Thymus (tissue), 11 donors: ENCODE measurements around the gene NTRK3. TPM values are rescaled to one million over a fixed set of nuclear protein-coding genes. Genes with fewer than 3 reads are reported as not detected.

Source experiments
- DNase-seq, 9 donors: peaks; one replicate each; pipeline ENCODE4 v3.0.0-alpha.2; 2013; ENCODE audit warnings: low spot score in 9 of 9, low read depth in 6 of 9, missing footprints in 1 of 9
- H3K27ac ChIP-seq, 2 donors: one replicate each; pipeline ENCODE4 v1.5.1; 2013; ENCODE audit warnings: control low read depth in 1 of 2, low read depth in 1 of 2, low read length in 1 of 2, mild to moderate bottlenecking in 1 of 2, moderate library complexity in 1 of 2
- H3K27me3 ChIP-seq, 2 donors: one replicate each; pipeline ENCODE4 v1.5.1; 2013; ENCODE audit warnings: low read length in 1 of 2; ENCODE audit not compliant: control insufficient read depth in 2 of 2, insufficient read depth in 1 of 2
- H3K36me3 ChIP-seq, 2 donors: one replicate each; pipeline ENCODE4 v1.5.1; 2013; ENCODE audit warnings: low read length in 1 of 2, mild to moderate bottlenecking in 1 of 2, moderate library complexity in 1 of 2; ENCODE audit not compliant: control insufficient read depth in 2 of 2, insufficient read depth in 2 of 2
- H3K4me1 ChIP-seq, 2 donors: one replicate each; pipeline ENCODE4 v1.5.1; 2013; ENCODE audit warnings: low read length in 2 of 2; ENCODE audit not compliant: control insufficient read depth in 2 of 2, insufficient read depth in 2 of 2
- H3K4me3 ChIP-seq, 2 donors: one replicate each; pipeline ENCODE4 v1.5.1; 2013; ENCODE audit warnings: low read length in 2 of 2, control low read depth in 1 of 2, mild to moderate bottlenecking in 1 of 2
- H3K9me3 ChIP-seq, 2 donors: one replicate each; pipeline ENCODE4 v1.5.1; 2013; ENCODE audit warnings: low read length in 1 of 2, mild to moderate bottlenecking in 1 of 2; ENCODE audit not compliant: control insufficient read depth in 2 of 2, insufficient read depth in 1 of 2
- WGBS: extraction: QIAGEN DNeasy Blood & Tissue Kit; methylation state at CpG from one replicate; pipeline ENCODE4 v1.1.7; 2013; 5-methylcytosine and 5-hydroxymethylcytosine counted together
- polyA plus RNA-seq: library from polyadenylated mRNA; stranded (reverse); fragments of 200-250 nt; gene quantifications from one replicate; pipeline ENCODE4 v1.2.3, GENCODE V29; 2013
- total RNA-seq: library from RNA; stranded (reverse); fragments of 120-200 nt; gene quantifications from one replicate; pipeline ENCODE4 v1.2.4, GENCODE V29; 2013
- donor health status: healthy.

NTRK3 gene
- total and polyA plus RNA-seq, 2 donors: 0.57 to 5.8 TPM

GRCh38 chr15:88049506-88049905, 207.0 kb downstream of the NTRK3 start:
- Histone ChIP-seq H3K27me3 (no peaks in the 10 kb centered on the region), H3K36me3 (no peaks in the 10 kb centered on the region), H3K9me3 (no peaks in the 10 kb centered on the region), H3K4me3 (no peak overlapping the region), H3K27ac (no peak overlapping the region), H3K4me1 (no peaks in the 10 kb centered on the region)
- WGBS: 82% methylated on average over 1 of the region's 1 CpG
- DNase-seq: no peak

- Histone ChIP-seq H3K27me3 (no peaks in the 10 kb centered on the region), H3K4me3 (no peak overlapping the region), H3K9me3 (no peaks in the 10 kb centered on the region), H3K4me1 (no peaks in the 10 kb centered on the region), H3K36me3 (no peaks in the 10 kb centered on the region), H3K27ac (no peak overlapping the region)
- no peak for DNase-seq
- WGBS: 79% methylated on average over 3 of the region's 3 CpGs
Observed at GRCh38 chr15:88048755-88049154, 207.8 kb downstream of the NTRK3 start.

GRCh38 chr15:88048237-88048636, 208.3 kb downstream of the NTRK3 start:
- Histone ChIP-seq H3K36me3 (no peaks in the 10 kb centered on the region), H3K9me3 (no peaks in the 10 kb centered on the region), H3K27ac (no peak overlapping the region), H3K27me3 (no peaks in the 10 kb centered on the region), H3K4me1 (no peaks in the 10 kb centered on the region), H3K4me3 (no peak overlapping the region)
- WGBS: 88% methylated on average over 2 of the region's 2 CpGs
- DNase-seq: no peak

GRCh38 chr15:88046576-88047129, 209.9 kb downstream of the NTRK3 start:
- Histone ChIP-seq H3K4me1 (no peaks in the 10 kb centered on the region), H3K27ac (no peak overlapping the region), H3K9me3 (no peaks in the 10 kb centered on the region), H3K4me3 (no peak overlapping the region), H3K36me3 (no peaks in the 10 kb centered on the region), H3K27me3 (no peaks in the 10 kb centered on the region)
- WGBS: 92% methylated on average over 13 of the region's 13 CpGs
- DNase-seq: no peak

GRCh38 chr15:88043396-88043795, 213.1 kb downstream of the NTRK3 start:
- Histone ChIP-seq H3K36me3 (no peaks in the 10 kb centered on the region), H3K27me3 (no peaks in the 10 kb centered on the region), H3K27ac (no peak overlapping the region), H3K9me3 (no peaks in the 10 kb centered on the region), H3K4me3 (no peak overlapping the region), H3K4me1 (no peaks in the 10 kb centered on the region)
- DNase-seq: no peak
- 92% methylated on average over 1 of the region's 1 CpG for WGBS

- Histone ChIP-seq H3K27ac (no peak overlapping the region), H3K4me1 (no peaks in the 10 kb centered on the region), H3K9me3 (no peaks in the 10 kb centered on the region), H3K4me3 (no peak overlapping the region), H3K36me3 (no peaks in the 10 kb centered on the region), H3K27me3 (no peaks in the 10 kb centered on the region)
- WGBS: 95% methylated on average over 5 of the region's 5 CpGs
- DNase-seq: no peak
Observed at GRCh38 chr15:88042047-88042446, 214.5 kb downstream of the NTRK3 start.

- no peaks in the 10 kb centered on the region for H3K27me3 ChIP-seq
- H3K36me3 ChIP-seq: no peaks in the 10 kb centered on the region
- no peaks in the 10 kb centered on the region for H3K4me1 ChIP-seq
- no peak overlapping the region for H3K4me3 ChIP-seq
- no peak overlapping the region for H3K27ac ChIP-seq
- WGBS: 85% methylated on average over 1 of the region's 1 CpG
- no peaks in the 10 kb centered on the region for H3K9me3 ChIP-seq
- no peak for DNase-seq
Observed at GRCh38 chr15:88040516-88040915, 216.0 kb downstream of the NTRK3 start.

- H3K4me3 ChIP-seq: no peak overlapping the region
- WGBS: 96% methylated on average over 4 of the region's 4 CpGs
- DNase-seq: no peak
- H3K27ac ChIP-seq: no peak overlapping the region
- no peaks in the 10 kb centered on the region for H3K27me3 ChIP-seq
- no peaks in the 10 kb centered on the region for H3K36me3 ChIP-seq
- H3K9me3 ChIP-seq: no peaks in the 10 kb centered on the region
- H3K4me1 ChIP-seq: no peaks in the 10 kb centered on the region
Observed at GRCh38 chr15:88038261-88038660, 218.3 kb downstream of the NTRK3 start.

GRCh38 chr15:88036154-88036839, 220.2 kb downstream of the NTRK3 start:
- Histone ChIP-seq H3K4me1 (no peaks in the 10 kb centered on the region), H3K4me3 (no peak overlapping the region), H3K27ac (no peak overlapping the region), H3K27me3 (no peaks in the 10 kb centered on the region), H3K36me3 (no peaks in the 10 kb centered on the region), H3K9me3 (peaks cover 0 to 6% of the 10 kb centered on the region in 2 donors)
- 19% methylated on average over 9 of the region's 9 CpGs for WGBS
- DNase-seq: no peak
